Measurements from ENCODE around the gene HNRNPAB. TPM values are rescaled to one million over a fixed set of nuclear protein-coding genes. Genes with fewer than 3 reads are reported as not detected.

The HNRNPAB gene
- total and polyA plus RNA-seq, 10 donors = 55.9 to 144 (median 115) TPM

GRCh38 chr5:178221853-178222252 lies 17.5 kb downstream of the HNRNPAB start:
- intact Hi-C loops (cut with DNase I; ENCODE audit: low total_unique reads) = no loop called here
- no peak overlapping the region for H3K4me3 ChIP-seq
- no peak for TF ChIP-seq POLR2A (IDR thresholded peaks at IDR 0.05)
- no peak for TF ChIP-seq POLR2AphosphoS5 (IDR thresholded peaks at IDR 0.05)
- no peak for TF ChIP-seq CTCF (IDR thresholded peaks at IDR 0.05 in 8 of 11, conservative IDR thresholded peaks at IDR 0.05 in 3 of 11)
- H3K27ac ChIP-seq = peak overlapping the region in 3 of 8 donors; percentile 21 to 63 (median 34)
- no peaks in the 10 kb centered on the region for H3K27me3 ChIP-seq (replicated peaks in 1 of 7)
- WGBS, 5 donors = 76 to 97% (median 87%) methylated on average over 4 to 5 of the region's 5 CpGs
- H3K36me3 ChIP-seq = peaks cover 0 to 100% (median 60%) of the 10 kb centered on the region in 6 donors
- DNase-seq = no peak
- H3K9me3 ChIP-seq = no peaks in the 10 kb centered on the region
- H3K4me1 ChIP-seq = peaks cover 0 to 41% (median 5%) of the 10 kb centered on the region in 6 donors

DNA sequence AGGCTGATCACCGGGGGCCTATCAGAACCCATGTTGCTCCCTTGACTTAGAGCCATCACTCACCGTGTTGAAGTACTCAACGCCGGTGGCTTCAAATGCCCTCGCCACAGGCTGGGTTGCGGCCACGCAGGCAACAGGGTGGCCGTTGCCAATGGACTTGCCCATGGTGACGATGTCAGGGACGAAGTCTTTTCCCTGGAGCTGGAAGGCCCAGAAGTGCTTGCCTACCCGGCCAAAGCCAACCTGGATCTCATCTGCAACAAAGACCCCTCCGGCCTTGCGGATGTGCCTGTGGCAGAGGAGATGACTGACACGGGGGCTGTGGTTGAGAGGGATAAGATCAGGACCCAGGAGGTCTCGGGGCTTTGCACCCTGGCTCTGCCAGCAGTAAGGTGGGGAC lies 18.0 kb downstream of the HNRNPAB start:
- H3K27ac ChIP-seq = no peak overlapping the region
- DNase-seq = no peak
- H3K36me3 ChIP-seq = peaks cover 0 to 100% (median 62%) of the 10 kb centered on the region in 6 donors
- no peak overlapping the region for H3K4me3 ChIP-seq
- peaks cover 0 to 41% (median 3%) of the 10 kb centered on the region in 6 donors for H3K4me1 ChIP-seq
- TF ChIP-seq CTCF (IDR thresholded peaks at IDR 0.05 in 8 of 11, conservative IDR thresholded peaks at IDR 0.05 in 3 of 11) = no peak
- TF ChIP-seq POLR2A (IDR thresholded peaks at IDR 0.05) = no peak
- peak in 2 of 3 donors; percentile 21 to 74 for TF ChIP-seq POLR2AphosphoS5 (IDR thresholded peaks at IDR 0.05)
- intact Hi-C loops (cut with DNase I; ENCODE audit: low total_unique reads) = no loop called here
- no peaks in the 10 kb centered on the region for H3K9me3 ChIP-seq
- 96 to 98% (median 97%) methylated on average over 15 of the region's 15 CpGs for WGBS, 5 donors
- no peaks in the 10 kb centered on the region for H3K27me3 ChIP-seq (replicated peaks in 1 of 7)

DNA sequence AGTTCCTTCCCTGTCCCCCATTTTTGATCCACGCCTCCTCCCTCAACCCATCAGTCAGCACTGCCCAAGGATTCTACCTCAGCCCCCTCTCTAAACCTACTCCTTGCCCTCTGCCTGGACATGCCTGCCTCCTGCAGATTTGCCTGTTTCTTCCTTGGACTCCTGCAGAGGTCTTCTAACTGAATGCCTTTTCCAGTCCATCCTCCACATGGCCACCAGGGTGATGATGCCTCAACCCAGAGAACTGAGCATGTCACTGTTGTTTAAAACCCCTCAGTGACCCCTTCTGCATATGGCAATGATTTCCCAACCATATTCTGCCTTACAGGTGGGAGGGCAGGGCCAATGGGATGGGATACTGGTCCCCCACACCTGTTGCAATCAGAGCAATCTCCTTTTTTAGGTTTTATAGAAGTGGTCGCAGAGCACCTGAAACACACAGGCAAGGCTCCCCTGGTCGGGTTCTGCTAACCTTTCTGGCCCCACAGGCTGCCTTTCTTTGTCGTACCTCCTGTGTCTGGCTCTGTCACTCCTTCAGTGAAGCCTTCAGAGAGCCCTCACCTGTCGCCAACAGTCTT lies 19.0 kb downstream of the HNRNPAB start:
- Histone ChIP-seq H3K27ac (no peak overlapping the region), H3K9me3 (no peaks in the 10 kb centered on the region), H3K4me3 (no peak overlapping the region), H3K4me1 (peaks cover 0 to 50% (median 3%) of the 10 kb centered on the region in 6 donors), H3K36me3 (peaks cover 0 to 100% (median 68%) of the 10 kb centered on the region in 6 donors), H3K27me3 (replicated peaks in 1 of 7) (no peaks in the 10 kb centered on the region)
- intact Hi-C loops (cut with DNase I; ENCODE audit: low total_unique reads) = no loop called here
- WGBS, 5 donors = 80 to 97% (median 94%) methylated on average over 5 of the region's 5 CpGs
- no peak for DNase-seq
- no peak for TF ChIP-seq POLR2AphosphoS5 (IDR thresholded peaks at IDR 0.05)
- TF ChIP-seq POLR2A (IDR thresholded peaks at IDR 0.05) = no peak
- TF ChIP-seq CTCF (IDR thresholded peaks at IDR 0.05 in 8 of 11, conservative IDR thresholded peaks at IDR 0.05 in 3 of 11) = no peak

- Histone ChIP-seq H3K4me3 (no peak overlapping the region), H3K9me3 (no peaks in the 10 kb centered on the region), H3K4me1 (peaks cover 0 to 56% (median 3%) of the 10 kb centered on the region in 6 donors), H3K27ac (no peak overlapping the region), H3K27me3 (replicated peaks in 1 of 7) (no peaks in the 10 kb centered on the region), H3K36me3 (peaks cover 0 to 100% (median 71%) of the 10 kb centered on the region in 6 donors)
- 80 to 90% (median 84%) methylated on average over 12 to 13 of the region's 13 CpGs for WGBS, 5 donors
- DNase-seq = peak; percentile 64
- TF ChIP-seq CTCF (IDR thresholded peaks at IDR 0.05 in 8 of 11, conservative IDR thresholded peaks at IDR 0.05 in 3 of 11) (no peak), POLR2A (IDR thresholded peaks at IDR 0.05) (no peak), POLR2AphosphoS5 (IDR thresholded peaks at IDR 0.05) (peak in 2 of 3 donors; percentile 18 to 71)
- intact Hi-C loops (cut with DNase I; ENCODE audit: low total_unique reads) = no loop called here
Observed at GRCh38 chr5:178223828-178224335, 19.5 kb downstream of the HNRNPAB start.
